PC-3 (cell line): ENCODE data around the gene MFNG. TPM values are rescaled to one million over a fixed set of nuclear protein-coding genes. Genes with fewer than 3 reads are reported as not detected.

Experiments used
- ATAC-seq: fragments of 200-7000 bp; cut with Tn5 transposase; 2 replicates; pipeline ENCODE4 v1.9.1; 2020; ENCODE audit warnings: mild to moderate bottlenecking, moderate library complexity
- BruUV-seq: library from RNA; stranded (reverse); fragments of 400-500 nt; replicated peaks from 2 replicates; lab custom pipeline; 2021; lab: Mats Ljungman, UMichigan
- CTCF ChIA-PET: fragments of 300-600 bp; sonication (Branson Sonifier 250); formaldehyde crosslinking; loops from one replicate; lab custom pipeline; 2022; ENCODE audit warnings: antibody characterized with exemption; lab: Charles Lee
- POLR2A ChIA-PET: fragments of 300-600 bp; sonication (Branson Sonifier 250); formaldehyde crosslinking; loops from one replicate; lab custom pipeline; 2022; ENCODE audit warnings: antibody characterized with exemption; ENCODE audit not compliant: unreplicated experiment; lab: Charles Lee
- DNase-seq: peaks from one replicate; pipeline ENCODE4 v3.0.0-alpha.2; 2015
- H2AFZ ChIP-seq: fragments of 300-600 bp; sonication (generic); 2 replicates; pipeline ENCODE4 v1.6.0; 2016; ENCODE audit warnings: antibody characterized with exemption, low read length
- H3F3A ChIP-seq: fragments of 300-600 bp; sonication (generic); one replicate; pipeline ENCODE4 v1.6.0; 2017; ENCODE audit warnings: antibody characterized with exemption, low read length, control low read depth, mild to moderate bottlenecking; ENCODE audit not compliant: unreplicated experiment
- H3K27ac ChIP-seq: fragments of 300-600 bp; sonication (generic); 2 replicates; pipeline ENCODE4 v1.5.1; 2016; ENCODE audit warnings: mild to moderate bottlenecking, low read length
- H3K27me3 ChIP-seq: fragments of 300-600 bp; sonication (generic); 2 replicates; pipeline ENCODE4 v1.6.1; 2016; ENCODE audit warnings: low read length, mixed read lengths
- H3K36me3 ChIP-seq: fragments of 300-600 bp; sonication (generic); 2 replicates; pipeline ENCODE4 v1.6.1; 2016; ENCODE audit warnings: low read depth, mixed run types, low read length, mixed read lengths
- H3K4me1 ChIP-seq: fragments of 300-600 bp; sonication (generic); 2 replicates; pipeline ENCODE4 v1.5.1; 2016; ENCODE audit warnings: low read length; ENCODE audit not compliant: insufficient read depth
- H3K4me2 ChIP-seq: fragments of 300-600 bp; sonication (generic); 2 replicates; pipeline ENCODE4 v1.6.0; 2016; ENCODE audit warnings: low read length
- H3K4me3 ChIP-seq: fragments of 300-600 bp; sonication (generic); 2 replicates; pipeline ENCODE4 v1.5.1; 2016; ENCODE audit warnings: mild to moderate bottlenecking, low read length, mixed read lengths
- H3K79me2 ChIP-seq: fragments of 300-600 bp; sonication (generic); 2 replicates; pipeline ENCODE4 v1.6.1; 2017; ENCODE audit warnings: low read length, mixed read lengths
- H3K9ac ChIP-seq: fragments of 300-600 bp; sonication (generic); 2 replicates; pipeline ENCODE4 v1.6.0; 2016; ENCODE audit warnings: mild to moderate bottlenecking, low read length
- H3K9me2 ChIP-seq: fragments of 300-600 bp; sonication (generic); replicated peaks from 2 replicates; pipeline ENCODE4 v1.6.1; 2016; ENCODE audit warnings: mixed run types, low read length, mixed read lengths
- H3K9me3 ChIP-seq: fragments of 300-600 bp; sonication (generic); 2 replicates; pipeline ENCODE4 v1.6.1; 2016; ENCODE audit warnings: low read length, mixed read lengths
- H4K20me1 ChIP-seq: fragments of 300-600 bp; sonication (generic); 2 replicates; pipeline ENCODE4 v1.6.1; 2016; ENCODE audit warnings: low read length, mixed read lengths
- EZH2 ChIP-seq: fragments of 300-600 bp; sonication (generic); IDR thresholded peaks from one replicate; pipeline ENCODE4 v1.6.1; 2017; ENCODE audit warnings: antibody characterized with exemption, mild to moderate bottlenecking, low read length; ENCODE audit not compliant: unreplicated experiment
- EZH2phosphoT487 ChIP-seq: fragments of 300-600 bp; sonication (generic); IDR thresholded peaks from 2 replicates; pipeline ENCODE4 v1.6.1; 2018; ENCODE audit warnings: mild to moderate bottlenecking, antibody characterized with exemption, low read length, borderline replicate concordance
- intact Hi-C: fragments of 100-400 bp; cut with micrococcal nuclease; formaldehyde crosslinking; loops from 2 replicates; pipeline ENCODE4 v1.9.0; 2023
- total RNA-seq: library from RNA; depleted of rRNA; stranded (reverse); fragments of >200 nt; gene quantifications from 2 replicates; pipeline ENCODE4 v1.2.3, GENCODE V29; 2014
- TF ChIP-seq, protein P1 (sequence below): fragments of 300-600 bp; sonication (generic); conservative IDR thresholded peaks from 2 replicates; pipeline ENCODE4 v1.5.1; 2017; ENCODE audit warnings: antibody characterized with exemption, low read depth, mild to moderate bottlenecking, low read length

Gene MFNG
- total RNA-seq, 1 experiment from 2014 or later = 1.7 TPM

DNA sequence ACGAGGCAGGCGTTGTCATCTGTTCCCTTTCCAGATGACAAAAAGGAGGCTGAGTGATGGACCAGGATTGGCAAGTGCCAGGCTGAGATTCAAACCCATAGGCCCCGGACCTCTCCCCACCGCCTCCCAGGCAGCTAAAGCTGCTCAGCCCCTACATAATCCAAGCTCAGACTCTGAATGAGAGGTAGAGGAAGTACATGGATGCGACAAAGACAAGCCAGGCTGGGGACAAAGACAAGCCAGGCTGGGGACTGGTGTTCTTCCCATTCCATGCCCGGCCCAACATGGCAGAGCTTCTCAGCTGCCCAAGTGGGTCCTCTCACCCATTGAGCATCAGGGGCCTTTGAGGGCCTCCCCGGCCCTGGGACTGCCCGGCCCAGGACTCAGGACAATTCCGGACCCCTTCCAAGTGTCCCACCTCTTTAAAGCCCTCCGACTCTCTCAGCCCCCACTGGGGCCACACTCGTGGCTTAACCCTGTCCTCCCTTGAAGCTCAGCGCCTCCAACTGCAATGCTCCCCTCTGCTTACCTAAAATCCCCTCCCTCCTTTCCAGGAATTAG, 4.8 kb downstream of the MFNG start:
- no TSS peak for BruUV-seq
- no peak overlapping the region for H3K4me2 ChIP-seq
- TF ChIP-seq EZH2phosphoT487 = no peak
- no peak for TF ChIP-seq EZH2
- TF ChIP-seq, protein P1, sequence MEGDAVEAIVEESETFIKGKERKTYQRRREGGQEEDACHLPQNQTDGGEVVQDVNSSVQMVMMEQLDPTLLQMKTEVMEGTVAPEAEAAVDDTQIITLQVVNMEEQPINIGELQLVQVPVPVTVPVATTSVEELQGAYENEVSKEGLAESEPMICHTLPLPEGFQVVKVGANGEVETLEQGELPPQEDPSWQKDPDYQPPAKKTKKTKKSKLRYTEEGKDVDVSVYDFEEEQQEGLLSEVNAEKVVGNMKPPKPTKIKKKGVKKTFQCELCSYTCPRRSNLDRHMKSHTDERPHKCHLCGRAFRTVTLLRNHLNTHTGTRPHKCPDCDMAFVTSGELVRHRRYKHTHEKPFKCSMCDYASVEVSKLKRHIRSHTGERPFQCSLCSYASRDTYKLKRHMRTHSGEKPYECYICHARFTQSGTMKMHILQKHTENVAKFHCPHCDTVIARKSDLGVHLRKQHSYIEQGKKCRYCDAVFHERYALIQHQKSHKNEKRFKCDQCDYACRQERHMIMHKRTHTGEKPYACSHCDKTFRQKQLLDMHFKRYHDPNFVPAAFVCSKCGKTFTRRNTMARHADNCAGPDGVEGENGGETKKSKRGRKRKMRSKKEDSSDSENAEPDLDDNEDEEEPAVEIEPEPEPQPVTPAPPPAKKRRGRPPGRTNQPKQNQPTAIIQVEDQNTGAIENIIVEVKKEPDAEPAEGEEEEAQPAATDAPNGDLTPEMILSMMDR = no peak
- ChIA-PET POLR2A (no interaction called here), CTCF (no interaction called here)
- H3K27me3 ChIP-seq = no peaks in the 10 kb centered on the region
- intact Hi-C loops = no loop called here
- no peak for ATAC-seq
- H3K4me1 ChIP-seq = peaks cover under 1% of the 10 kb centered on the region; the same call in 1 of the 2 replicates
- H3K36me3 ChIP-seq = no peaks in the 10 kb centered on the region
- no peaks in the 10 kb centered on the region for H3F3A ChIP-seq
- no peak overlapping the region for H3K27ac ChIP-seq
- no peaks in the 10 kb centered on the region for H3K9me2 ChIP-seq
- no peak overlapping the region for H2AFZ ChIP-seq
- no peak overlapping the region for H3K9ac ChIP-seq
- H4K20me1 ChIP-seq = no peaks in the 10 kb centered on the region
- no peak overlapping the region for H3K4me3 ChIP-seq
- DNase-seq = no peak
- H3K9me3 ChIP-seq = no peaks in the 10 kb centered on the region
- no peaks in the 10 kb centered on the region for H3K79me2 ChIP-seq

DNA sequence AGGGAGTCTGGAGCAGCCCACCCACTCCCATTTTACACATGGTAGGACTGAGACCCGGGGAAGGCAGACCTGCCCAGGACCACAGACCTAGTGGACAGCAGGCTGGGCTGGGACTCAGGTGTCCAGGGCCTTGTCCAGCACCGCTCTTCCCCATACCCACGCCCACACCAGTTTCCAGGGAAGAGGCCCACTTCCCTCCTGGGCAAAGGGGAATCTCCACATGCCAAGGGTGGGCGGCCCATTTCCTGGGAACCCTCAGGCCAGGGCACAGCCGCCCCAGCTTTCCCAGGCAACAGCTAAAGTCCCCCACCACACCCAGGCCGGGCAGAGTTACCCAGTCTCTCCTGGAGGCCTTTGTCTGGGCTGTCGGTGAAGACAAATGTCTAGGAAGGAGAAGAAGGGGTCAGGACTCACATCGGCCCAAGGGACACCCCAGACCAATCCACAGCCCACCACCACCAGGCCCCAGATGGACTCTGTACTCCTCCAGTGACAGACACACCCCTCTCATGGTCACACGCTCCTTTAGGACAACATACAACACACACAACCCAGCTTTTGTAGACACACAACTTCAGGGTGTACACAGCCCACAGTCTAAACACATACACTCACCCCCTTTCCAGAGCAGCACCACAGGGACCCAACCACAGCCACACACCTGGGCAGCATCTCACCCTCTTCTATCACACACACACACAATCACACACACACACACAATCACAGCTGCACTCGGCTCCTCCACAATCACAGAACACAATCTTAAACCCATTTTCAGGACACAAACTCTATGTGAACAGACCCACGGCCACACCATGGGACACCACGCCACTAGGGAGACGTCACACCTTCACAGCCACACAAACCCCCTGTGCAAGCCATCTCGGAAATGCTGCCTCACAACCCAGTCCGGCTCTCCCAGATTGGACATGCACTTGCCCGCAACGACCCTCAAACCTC, 5.5 kb downstream of the MFNG start:
- Histone ChIP-seq H3K4me2 (no peak overlapping the region), H3K9me2 (no peaks in the 10 kb centered on the region), H3K4me1 (no peaks in the 10 kb centered on the region), H3K9me3 (no peaks in the 10 kb centered on the region), H3K9ac (no peak overlapping the region), H3K36me3 (no peaks in the 10 kb centered on the region), H4K20me1 (no peaks in the 10 kb centered on the region), H2AFZ (no peak overlapping the region), H3K27ac (no peak overlapping the region), H3K79me2 (no peaks in the 10 kb centered on the region), H3F3A (no peaks in the 10 kb centered on the region), H3K27me3 (no peaks in the 10 kb centered on the region), H3K4me3 (no peak overlapping the region)
- no peak for TF ChIP-seq EZH2
- TF ChIP-seq EZH2phosphoT487 = no peak
- TF ChIP-seq, protein P1 = no peak
- intact Hi-C loops = no loop called here
- ATAC-seq = no peak
- no peak for DNase-seq
- BruUV-seq = no TSS peak
- ChIA-PET POLR2A (no interaction called here), CTCF (no interaction called here)

DNA sequence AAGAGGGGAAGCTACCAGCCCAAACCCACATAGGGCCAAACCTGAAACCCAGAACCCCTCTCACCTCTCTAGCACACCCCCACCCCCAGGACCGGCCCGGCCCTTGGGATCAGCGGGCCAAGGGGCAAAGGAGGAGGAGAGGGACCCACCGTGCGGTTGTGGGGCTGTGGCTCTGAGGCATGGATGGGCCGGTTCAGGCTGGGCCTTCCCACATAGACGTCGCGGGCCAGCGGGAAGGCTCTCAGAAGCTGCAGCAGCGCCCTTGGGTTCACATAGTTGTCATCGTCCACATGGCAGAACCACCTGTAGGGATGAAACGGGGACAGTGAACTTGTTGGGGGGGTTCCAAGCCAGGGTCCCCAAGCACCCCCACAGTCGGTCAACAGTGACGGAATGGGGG, 7.0 kb downstream of the MFNG start:
- H3K9ac ChIP-seq = no peak overlapping the region
- DNase-seq (no peak), ATAC-seq (no peak)
- no peak overlapping the region for H3K4me2 ChIP-seq
- CTCF ChIA-PET = no interaction called here
- intact Hi-C loops = no loop called here
- no peak overlapping the region for H2AFZ ChIP-seq
- TF ChIP-seq EZH2 (no peak), EZH2phosphoT487 (no peak)
- TF ChIP-seq, protein P1 = no peak
- H3F3A ChIP-seq = no peaks in the 10 kb centered on the region
- H4K20me1 ChIP-seq = no peaks in the 10 kb centered on the region
- no peaks in the 10 kb centered on the region for H3K27me3 ChIP-seq
- POLR2A ChIA-PET = no interaction called here
- no peaks in the 10 kb centered on the region for H3K79me2 ChIP-seq
- no peaks in the 10 kb centered on the region for H3K9me2 ChIP-seq
- no TSS peak for BruUV-seq
- no peaks in the 10 kb centered on the region for H3K9me3 ChIP-seq
- no peak overlapping the region for H3K4me3 ChIP-seq
- no peaks in the 10 kb centered on the region for H3K36me3 ChIP-seq
- no peak overlapping the region for H3K27ac ChIP-seq
- no peaks in the 10 kb centered on the region for H3K4me1 ChIP-seq
